ENCODE data around the gene SLC2A9. TPM values are rescaled to one million over a fixed set of nuclear protein-coding genes. Genes with fewer than 3 reads are reported as not detected.

SLC2A9 gene
- total RNA-seq, 3 donors from 2014 or later: 6.2 to 10.7 (median 9.5) TPM

DNA sequence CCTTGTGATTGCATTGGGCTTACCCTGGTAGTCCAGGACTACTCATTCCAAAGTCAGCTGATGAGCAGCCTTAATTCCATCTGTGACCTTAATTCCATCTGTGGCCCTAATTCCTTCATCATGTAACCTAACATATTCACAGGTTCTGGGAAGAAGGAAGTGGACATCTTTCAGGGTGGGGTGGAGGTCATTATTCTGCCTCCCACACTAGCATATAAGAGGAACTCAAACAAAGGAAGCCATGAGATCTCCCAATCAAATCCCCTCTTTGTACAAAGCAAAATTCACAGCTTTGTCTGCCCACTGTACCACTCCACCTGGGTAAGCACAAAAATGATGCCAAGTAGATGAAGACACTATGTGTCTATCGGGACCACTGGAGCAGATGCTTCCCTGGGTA is 87.3 kb downstream of the SLC2A9 start:
- no peak for DNase-seq (ENCODE audit: low spot score in 2 of 2)
- TF ChIP-seq CTCF (IDR thresholded peaks at IDR 0.05) (no peak), POLR2A (IDR thresholded peaks at IDR 0.05) (no peak), POLR2AphosphoS5 (IDR thresholded peaks at IDR 0.05) (no peak)
- Histone ChIP-seq H3K4me3 (no peak overlapping the region), H3K9me3 (no peaks in the 10 kb centered on the region), H3K27ac (no peak overlapping the region), H3K36me3 (no peaks in the 10 kb centered on the region), H3K27me3 (no peaks in the 10 kb centered on the region), H3K4me1 (no peaks in the 10 kb centered on the region)
- intact Hi-C loops (cut with DNase I; ENCODE audit: low total_unique reads): no loop called here

- intact Hi-C loops (cut with DNase I; ENCODE audit: low total_unique reads): no loop called here
- Histone ChIP-seq H3K27ac (no peak overlapping the region), H3K9me3 (no peaks in the 10 kb centered on the region), H3K36me3 (no peaks in the 10 kb centered on the region), H3K27me3 (no peaks in the 10 kb centered on the region), H3K4me1 (no peaks in the 10 kb centered on the region), H3K4me3 (no peak overlapping the region)
- no peak for DNase-seq (ENCODE audit: low spot score in 2 of 2)
- TF ChIP-seq CTCF (IDR thresholded peaks at IDR 0.05): no peak
- no peak for TF ChIP-seq POLR2AphosphoS5 (IDR thresholded peaks at IDR 0.05)
- TF ChIP-seq POLR2A (IDR thresholded peaks at IDR 0.05): no peak
These were observed 88.1 kb downstream of the SLC2A9 start for GRCh38 chr4:9933184-9933583.

DNA sequence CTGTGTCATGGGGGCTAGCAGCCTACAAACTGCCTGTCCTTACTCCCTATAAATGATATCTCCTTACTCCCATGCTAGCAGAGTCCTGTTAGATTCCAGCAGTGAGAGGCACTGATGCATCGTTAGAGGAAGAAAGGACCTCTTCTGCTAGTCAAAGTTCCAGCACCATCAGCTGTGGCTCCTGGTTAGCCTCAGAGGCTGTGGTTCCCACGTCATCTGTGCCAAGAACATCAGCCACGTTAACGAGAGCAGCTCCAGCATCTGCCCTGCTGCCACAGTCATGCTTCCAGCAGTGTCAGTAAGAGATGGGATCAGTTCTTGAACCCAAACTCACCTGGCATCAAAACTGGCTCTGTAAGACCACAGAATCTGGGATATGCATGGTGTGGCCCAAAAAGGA is 88.5 kb downstream of the SLC2A9 start:
- Histone ChIP-seq H3K27me3 (no peaks in the 10 kb centered on the region), H3K27ac (no peak overlapping the region), H3K9me3 (no peaks in the 10 kb centered on the region), H3K36me3 (no peaks in the 10 kb centered on the region), H3K4me3 (no peak overlapping the region), H3K4me1 (no peaks in the 10 kb centered on the region)
- TF ChIP-seq POLR2AphosphoS5 (IDR thresholded peaks at IDR 0.05) (no peak), POLR2A (IDR thresholded peaks at IDR 0.05) (no peak), CTCF (IDR thresholded peaks at IDR 0.05) (no peak)
- no peak for DNase-seq (ENCODE audit: low spot score in 2 of 2)
- intact Hi-C loops (cut with DNase I; ENCODE audit: low total_unique reads): no loop called here

DNA sequence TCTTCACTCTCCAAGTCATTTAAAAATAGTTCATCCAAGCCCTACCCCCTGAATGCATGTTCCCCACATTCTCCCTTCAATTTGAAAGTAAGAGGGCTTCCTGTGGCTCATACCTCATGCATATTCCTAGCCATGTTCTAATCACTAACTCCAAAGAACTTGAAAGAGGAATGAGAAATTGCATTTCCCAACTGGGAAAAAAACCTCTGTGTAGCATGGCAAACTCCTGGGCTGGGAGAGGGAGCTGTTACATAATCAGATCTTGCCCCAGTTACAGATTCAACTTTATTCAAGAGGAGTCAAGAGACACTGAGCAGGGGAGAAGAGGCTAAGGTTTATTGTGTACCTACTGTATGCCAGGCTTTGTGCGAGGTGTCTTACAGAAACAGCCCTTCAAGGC is 90.2 kb downstream of the SLC2A9 start:
- Histone ChIP-seq H3K27me3 (no peaks in the 10 kb centered on the region), H3K4me3 (no peak overlapping the region), H3K36me3 (no peaks in the 10 kb centered on the region), H3K4me1 (no peaks in the 10 kb centered on the region), H3K9me3 (no peaks in the 10 kb centered on the region), H3K27ac (no peak overlapping the region)
- no peak for DNase-seq (ENCODE audit: low spot score in 2 of 2)
- intact Hi-C loops (cut with DNase I; ENCODE audit: low total_unique reads): no loop called here
- TF ChIP-seq POLR2AphosphoS5 (IDR thresholded peaks at IDR 0.05): no peak
- no peak for TF ChIP-seq CTCF (IDR thresholded peaks at IDR 0.05)
- no peak for TF ChIP-seq POLR2A (IDR thresholded peaks at IDR 0.05)

GRCh38 chr4:9929111-9929510 is 92.2 kb downstream of the SLC2A9 start:
- H3K36me3 ChIP-seq: no peaks in the 10 kb centered on the region
- H3K27ac ChIP-seq: no peak overlapping the region
- no peaks in the 10 kb centered on the region for H3K27me3 ChIP-seq
- no peaks in the 10 kb centered on the region for H3K9me3 ChIP-seq
- intact Hi-C loops (cut with DNase I; ENCODE audit: low total_unique reads): no loop called here
- no peak for TF ChIP-seq CTCF (IDR thresholded peaks at IDR 0.05)
- no peak for TF ChIP-seq POLR2AphosphoS5 (IDR thresholded peaks at IDR 0.05)
- TF ChIP-seq POLR2A (IDR thresholded peaks at IDR 0.05): no peak
- no peaks in the 10 kb centered on the region for H3K4me1 ChIP-seq
- no peak for DNase-seq (ENCODE audit: low spot score in 2 of 2)
- no peak overlapping the region for H3K4me3 ChIP-seq
